ENCODE results near the gene KIRREL1. TPM values are rescaled to one million over a fixed set of nuclear protein-coding genes. Genes with fewer than 3 reads are reported as not detected.
A peak's percentile ranks its signal among the peaks of the same experiment; 100 is the strongest.

KIRREL1 gene
- total RNA-seq, 1 donor from 2014 or later: 122 TPM

DNA sequence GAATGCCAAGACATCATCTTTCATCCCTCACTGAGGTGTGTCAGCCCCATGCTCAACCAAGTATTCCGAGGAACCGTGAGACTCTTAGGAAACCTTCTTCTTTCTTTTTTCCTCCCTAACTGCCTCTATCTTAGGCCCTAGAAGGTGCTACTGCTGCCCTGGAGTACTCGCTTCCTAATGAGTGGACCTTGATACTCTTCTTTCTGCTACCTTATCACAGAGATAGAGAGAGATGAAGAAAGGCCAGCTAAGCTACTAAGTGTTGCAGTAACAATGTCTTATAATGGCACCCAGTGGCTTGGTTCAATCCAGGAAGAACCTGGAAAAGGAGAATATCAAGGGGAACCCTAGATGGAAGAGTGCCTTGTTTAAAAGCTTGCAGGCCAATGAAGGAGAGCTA, 86.6 kb downstream of the KIRREL1 start:
- DNase-seq (ENCODE audit: extremely low spot score, unreplicated experiment): no peak
- TF ChIP-seq, protein P1, sequence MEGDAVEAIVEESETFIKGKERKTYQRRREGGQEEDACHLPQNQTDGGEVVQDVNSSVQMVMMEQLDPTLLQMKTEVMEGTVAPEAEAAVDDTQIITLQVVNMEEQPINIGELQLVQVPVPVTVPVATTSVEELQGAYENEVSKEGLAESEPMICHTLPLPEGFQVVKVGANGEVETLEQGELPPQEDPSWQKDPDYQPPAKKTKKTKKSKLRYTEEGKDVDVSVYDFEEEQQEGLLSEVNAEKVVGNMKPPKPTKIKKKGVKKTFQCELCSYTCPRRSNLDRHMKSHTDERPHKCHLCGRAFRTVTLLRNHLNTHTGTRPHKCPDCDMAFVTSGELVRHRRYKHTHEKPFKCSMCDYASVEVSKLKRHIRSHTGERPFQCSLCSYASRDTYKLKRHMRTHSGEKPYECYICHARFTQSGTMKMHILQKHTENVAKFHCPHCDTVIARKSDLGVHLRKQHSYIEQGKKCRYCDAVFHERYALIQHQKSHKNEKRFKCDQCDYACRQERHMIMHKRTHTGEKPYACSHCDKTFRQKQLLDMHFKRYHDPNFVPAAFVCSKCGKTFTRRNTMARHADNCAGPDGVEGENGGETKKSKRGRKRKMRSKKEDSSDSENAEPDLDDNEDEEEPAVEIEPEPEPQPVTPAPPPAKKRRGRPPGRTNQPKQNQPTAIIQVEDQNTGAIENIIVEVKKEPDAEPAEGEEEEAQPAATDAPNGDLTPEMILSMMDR (IDR thresholded peaks at IDR 0.05): no peak
- H3K4me1 Mint-ChIP-seq (ENCODE audit: unreplicated experiment): peaks cover 15% of the 10 kb centered on the region
- H3K36me3 Mint-ChIP-seq (ENCODE audit: unreplicated experiment): peaks cover 26% of the 10 kb centered on the region
- H3K4me3 Mint-ChIP-seq (ENCODE audit: unreplicated experiment): no peak overlapping the region
- no peak overlapping the region for H3K27ac Mint-ChIP-seq (ENCODE audit: unreplicated experiment)
- H3K27me3 Mint-ChIP-seq (ENCODE audit: unreplicated experiment): no peaks in the 10 kb centered on the region
- H3K9me3 Mint-ChIP-seq (ENCODE audit: unreplicated experiment): no peaks in the 10 kb centered on the region

DNA sequence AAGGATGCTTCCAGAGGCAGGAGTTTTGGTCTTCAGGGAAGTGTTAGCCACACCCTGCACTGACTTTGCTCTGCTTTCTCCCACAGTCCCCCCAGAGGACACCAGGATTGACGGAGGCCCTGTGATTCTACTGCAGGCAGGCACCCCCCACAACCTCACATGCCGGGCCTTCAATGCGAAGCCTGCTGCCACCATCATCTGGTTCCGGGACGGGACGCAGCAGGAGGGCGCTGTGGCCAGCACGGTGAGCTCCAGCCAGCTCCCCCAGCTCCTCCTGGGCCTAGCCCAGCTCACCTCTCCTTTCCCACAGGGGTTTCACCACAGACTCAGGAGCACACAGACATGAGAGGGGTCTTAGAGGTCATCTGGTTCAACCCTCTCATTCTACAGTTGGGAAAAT, 90.9 kb downstream of the KIRREL1 start:
- Mint-ChIP-seq H3K4me1 (ENCODE audit: unreplicated experiment) (peaks cover 2% of the 10 kb centered on the region), H3K9me3 (ENCODE audit: unreplicated experiment) (no peaks in the 10 kb centered on the region), H3K4me3 (ENCODE audit: unreplicated experiment) (no peak overlapping the region), H3K36me3 (ENCODE audit: unreplicated experiment) (peaks cover 22% of the 10 kb centered on the region), H3K27ac (ENCODE audit: unreplicated experiment) (no peak overlapping the region), H3K27me3 (ENCODE audit: unreplicated experiment) (no peaks in the 10 kb centered on the region)
- no peak for DNase-seq (ENCODE audit: extremely low spot score, unreplicated experiment)
- TF ChIP-seq, protein P1 (IDR thresholded peaks at IDR 0.05): no peak

DNA sequence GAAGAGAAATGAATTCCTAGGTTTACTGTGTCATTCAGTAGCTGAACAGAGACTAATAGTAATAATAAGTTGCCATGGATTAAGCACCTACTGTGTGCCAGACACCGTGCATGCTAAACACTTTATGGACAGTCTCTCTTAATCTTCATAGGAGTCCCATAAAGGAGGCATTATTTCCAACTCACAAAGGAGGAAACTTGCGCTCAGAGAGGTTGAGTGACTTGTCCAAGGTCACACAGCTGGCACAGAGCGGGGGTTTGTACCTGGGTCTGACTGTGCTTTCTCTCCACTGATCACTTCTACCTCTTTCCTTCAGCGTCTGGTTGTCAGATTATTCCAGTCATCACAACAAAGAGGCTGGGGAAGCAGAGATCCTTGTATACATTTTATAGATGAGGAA, 91.3 kb downstream of the KIRREL1 start:
- no peak for DNase-seq (ENCODE audit: extremely low spot score, unreplicated experiment)
- TF ChIP-seq, protein P1 (IDR thresholded peaks at IDR 0.05): no peak
- Mint-ChIP-seq H3K4me1 (ENCODE audit: unreplicated experiment) (peaks cover 2% of the 10 kb centered on the region), H3K27ac (ENCODE audit: unreplicated experiment) (no peak overlapping the region), H3K27me3 (ENCODE audit: unreplicated experiment) (no peaks in the 10 kb centered on the region), H3K4me3 (ENCODE audit: unreplicated experiment) (no peak overlapping the region), H3K36me3 (ENCODE audit: unreplicated experiment) (peaks cover 19% of the 10 kb centered on the region), H3K9me3 (ENCODE audit: unreplicated experiment) (no peaks in the 10 kb centered on the region)

DNA sequence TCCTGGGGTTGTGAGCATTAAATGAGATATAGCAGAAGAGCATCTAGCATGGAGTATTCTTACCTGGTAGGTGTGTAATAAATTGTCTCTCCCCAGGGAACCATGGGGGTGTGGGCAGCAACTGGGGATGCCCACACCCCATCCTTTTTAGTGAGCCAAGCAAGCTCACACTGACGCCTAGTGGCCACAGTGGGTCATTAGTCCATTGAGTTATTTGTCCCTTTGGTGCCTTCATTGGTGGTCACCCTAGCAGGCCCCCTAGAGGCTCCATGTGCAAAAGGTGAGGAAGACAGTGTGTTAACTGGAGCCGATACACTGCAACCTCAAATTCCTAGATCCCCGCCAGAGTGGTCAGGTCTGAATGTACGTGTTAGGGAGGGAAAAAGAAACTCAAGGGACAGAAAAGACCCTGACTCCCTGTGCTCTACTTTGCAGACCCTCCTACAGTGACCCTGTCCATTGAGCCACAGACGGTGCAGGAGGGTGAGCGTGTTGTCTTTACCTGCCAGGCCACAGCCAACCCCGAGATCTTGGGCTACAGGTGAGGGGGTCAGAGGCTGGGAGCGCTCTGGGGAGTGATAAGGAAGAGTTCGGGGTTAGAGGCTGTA, 94.0 kb downstream of the KIRREL1 start:
- Mint-ChIP-seq H3K36me3 (ENCODE audit: unreplicated experiment) (peaks cover 31% of the 10 kb centered on the region), H3K27ac (ENCODE audit: unreplicated experiment) (peak overlapping the region; percentile 29), H3K4me1 (ENCODE audit: unreplicated experiment) (peaks cover 2% of the 10 kb centered on the region), H3K4me3 (ENCODE audit: unreplicated experiment) (no peak overlapping the region), H3K27me3 (ENCODE audit: unreplicated experiment) (no peaks in the 10 kb centered on the region), H3K9me3 (ENCODE audit: unreplicated experiment) (no peaks in the 10 kb centered on the region)
- TF ChIP-seq, protein P1 (IDR thresholded peaks at IDR 0.05): peak; percentile 97
- DNase-seq (ENCODE audit: extremely low spot score, unreplicated experiment): peak; percentile 89

DNA sequence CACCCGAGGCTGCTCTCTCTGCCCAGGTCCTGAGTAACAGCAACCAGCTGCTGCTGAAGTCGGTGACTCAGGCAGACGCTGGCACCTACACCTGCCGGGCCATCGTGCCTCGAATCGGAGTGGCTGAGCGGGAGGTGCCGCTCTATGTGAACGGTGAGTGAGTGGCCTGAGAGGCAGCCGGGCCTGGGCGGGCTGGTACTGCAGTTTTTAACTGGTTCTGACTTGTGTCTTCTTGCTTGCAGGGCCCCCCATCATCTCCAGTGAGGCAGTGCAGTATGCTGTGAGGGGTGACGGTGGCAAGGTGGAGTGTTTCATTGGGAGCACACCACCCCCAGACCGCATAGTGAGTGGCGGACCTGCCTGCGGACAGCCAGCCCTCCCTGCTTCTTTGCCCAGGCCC, 96.0 kb downstream of the KIRREL1 start:
- peaks cover 43% of the 10 kb centered on the region for H3K36me3 Mint-ChIP-seq (ENCODE audit: unreplicated experiment)
- no peaks in the 10 kb centered on the region for H3K27me3 Mint-ChIP-seq (ENCODE audit: unreplicated experiment)
- TF ChIP-seq, protein P1 (IDR thresholded peaks at IDR 0.05): no peak

More for the DNA sequence above, 96.0 kb downstream of the KIRREL1 start:
- DNase-seq (ENCODE audit: extremely low spot score, unreplicated experiment): no peak
- H3K27ac Mint-ChIP-seq (ENCODE audit: unreplicated experiment): no peak overlapping the region
- H3K4me3 Mint-ChIP-seq (ENCODE audit: unreplicated experiment): no peak overlapping the region
- peaks cover 2% of the 10 kb centered on the region for H3K4me1 Mint-ChIP-seq (ENCODE audit: unreplicated experiment)
- no peaks in the 10 kb centered on the region for H3K9me3 Mint-ChIP-seq (ENCODE audit: unreplicated experiment)

Data from osteocyte (in vitro differentiated cells).